OCI-LY7 (cell line): ENCODE results near the gene PCYOX1L.

ENCODE experiments used
- CTCF ChIP-seq: fragments of 200-600 bp; sonication (generic); conservative IDR thresholded peaks from 2 replicates; pipeline ENCODE4 v1.5.1; 2014; ENCODE audit warnings: mild to moderate bottlenecking, antibody characterized with exemption, low read length, moderate library complexity, mixed read lengths
- EZH2phosphoT487 ChIP-seq: fragments of 200-600 bp; sonication (generic); IDR thresholded peaks from 2 replicates; pipeline ENCODE4 v1.6.1; 2018; ENCODE audit warnings: low read depth, borderline replicate concordance, mild to moderate bottlenecking, mixed run types, antibody characterized with exemption, low read length, moderate library complexity, mixed read lengths

- TF ChIP-seq CTCF (no peak), EZH2phosphoT487 (no peak)
Observed at GRCh38 chr5:149399775-149400174, 41.9 kb downstream of the PCYOX1L start.
